Activated CD8-positive, alpha-beta memory T cell treated with anti-CD3 and anti-CD28 coated beads, Interleukin-2, amount 50 U/mL, for 1 hour (primary cell): Measurements from ENCODE around the gene RNF152.
"Not testable (repeated sequence)": the region's sequence is repeated elsewhere in the genome, so short reads cannot be mapped to it uniquely, and the experiment has no call there.

Source experiments
- DNase-seq: peaks from one replicate; pipeline ENCODE4 v3.0.0-alpha.2; 2020; ENCODE audit errors: extremely low read depth

RNF152 gene

GRCh38 chr18:61821748-61822147 is 71.1 kb downstream of the RNF152 start:
- DNase-seq, result no peak

- DNase-seq, result no peak
These were observed 71.9 kb downstream of the RNF152 start for GRCh38 chr18:61820882-61821281.

- DNase-seq, result no peak
These were observed 75.7 kb downstream of the RNF152 start for GRCh38 chr18:61817086-61817485.

GRCh38 chr18:61815885-61816470 is 76.8 kb downstream of the RNF152 start:
- DNase-seq, result no peak

GRCh38 chr18:61808286-61808685 is 84.5 kb downstream of the RNF152 start:
- DNase-seq, result no peak

GRCh38 chr18:61803393-61803792 is 89.4 kb downstream of the RNF152 start:
- DNase-seq, result no peak

GRCh38 chr18:61797696-61798590 is 94.9 kb downstream of the RNF152 start:
- no peak for DNase-seq

GRCh38 chr18:61791031-61791430 is 101.8 kb downstream of the RNF152 start:
- DNase-seq, result no peak

GRCh38 chr18:61787011-61787670 is 105.7 kb downstream of the RNF152 start:
- not testable (repeated sequence) for DNase-seq

GRCh38 chr18:61785588-61785987 is 107.2 kb downstream of the RNF152 start:
- DNase-seq, result no peak

- DNase-seq, result no peak
These were observed 108.0 kb downstream of the RNF152 start for GRCh38 chr18:61784834-61785233.

GRCh38 chr18:61782545-61782944 is 110.3 kb downstream of the RNF152 start:
- no peak for DNase-seq

- not testable (repeated sequence) for DNase-seq
These were observed 116.6 kb downstream of the RNF152 start for GRCh38 chr18:61776201-61776600.

- DNase-seq, result no peak
These were observed 118.0 kb downstream of the RNF152 start for GRCh38 chr18:61774846-61775245.

- no peak for DNase-seq
These were observed 120.4 kb downstream of the RNF152 start for GRCh38 chr18:61772293-61772848.

GRCh38 chr18:61771861-61772260 is 120.9 kb downstream of the RNF152 start:
- no peak for DNase-seq

- DNase-seq, result no peak
These were observed 122.5 kb downstream of the RNF152 start for GRCh38 chr18:61770279-61770678.

- no peak for DNase-seq
These were observed 126.4 kb downstream of the RNF152 start for GRCh38 chr18:61766266-61766884.

GRCh38 chr18:61765097-61765496 is 127.7 kb downstream of the RNF152 start:
- no peak for DNase-seq

- DNase-seq, result no peak
These were observed 128.4 kb downstream of the RNF152 start for GRCh38 chr18:61764381-61764780.

GRCh38 chr18:61761875-61762274 is 130.9 kb downstream of the RNF152 start:
- DNase-seq, result no peak
